GM21786 (cell line): ENCODE data around the gene SLC22A15.
"Not testable (repeated sequence)": the region's sequence is repeated elsewhere in the genome, so short reads cannot be mapped to it uniquely, and the experiment has no call there.

Source experiments
- ATAC-seq: cut with Tn5 transposase; IDR thresholded peaks from one replicate; pipeline ENCODE4 v1.9.1; 2021; ENCODE audit not compliant: unreplicated experiment

Gene SLC22A15

DNA sequence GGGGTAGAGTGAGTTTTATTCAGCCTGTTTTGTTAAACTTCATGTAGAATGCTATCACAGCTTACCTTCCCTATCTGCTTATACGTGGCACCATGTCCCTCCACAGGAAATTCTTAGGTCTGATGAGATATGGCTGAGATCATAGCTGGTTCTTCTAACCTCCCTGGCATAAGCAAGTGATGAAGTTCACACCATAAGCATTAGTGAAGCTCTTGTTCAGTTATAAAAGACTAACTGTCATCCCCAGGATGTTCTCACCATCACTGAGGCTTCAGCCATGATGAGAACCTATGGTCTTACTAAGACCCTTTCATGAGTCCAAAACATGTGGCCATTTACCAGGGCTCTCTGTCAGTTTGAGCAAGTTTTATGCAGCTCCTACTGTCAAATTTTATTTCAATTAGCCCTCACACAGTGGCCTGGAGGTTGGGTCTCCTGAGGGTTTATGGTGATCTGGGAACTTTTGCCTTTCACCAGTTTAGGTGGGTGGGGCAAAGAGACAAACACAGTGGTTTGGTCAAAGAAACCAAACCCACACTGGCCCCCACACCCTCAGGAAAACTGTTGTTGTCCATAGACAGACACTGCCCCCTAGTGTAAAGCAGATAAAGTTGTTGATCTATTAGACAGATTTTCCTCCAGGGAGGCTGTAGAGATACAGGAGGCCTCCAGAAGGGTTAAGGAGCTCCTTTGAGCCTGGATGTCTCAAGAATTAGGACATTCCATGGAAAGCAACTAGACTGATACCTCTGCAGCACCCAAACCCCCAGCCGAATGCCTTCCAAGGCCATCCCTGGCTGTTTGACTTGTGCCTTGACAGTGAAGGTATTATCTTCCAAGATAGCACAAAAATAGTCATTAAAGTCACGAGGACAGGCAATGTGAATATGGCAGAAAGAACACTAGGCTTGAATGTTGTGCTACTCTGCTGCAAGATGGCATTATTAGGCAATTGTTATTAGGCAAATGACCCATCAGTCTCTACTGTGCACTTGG is 5.0 kb downstream of the SLC22A15 start:
- no peak for ATAC-seq

DNA sequence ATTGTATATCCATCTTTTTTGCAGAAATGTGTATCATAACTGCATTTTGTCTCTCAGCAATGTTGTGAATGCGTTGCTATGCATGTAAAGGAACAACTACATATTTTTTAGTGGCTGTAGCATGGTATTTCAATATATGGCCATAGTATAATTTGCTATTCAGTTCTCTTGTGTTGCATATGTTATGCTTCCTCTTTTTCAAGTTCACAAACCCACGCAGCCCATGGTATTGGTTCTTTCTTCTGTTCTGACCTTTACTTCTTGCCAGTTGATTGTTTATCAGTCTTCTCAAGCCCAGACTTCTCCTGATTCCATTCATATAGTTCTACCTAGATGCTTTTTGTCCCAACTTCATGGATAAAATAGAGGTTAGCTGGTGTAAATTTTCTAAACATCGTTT is 6.1 kb downstream of the SLC22A15 start:
- ATAC-seq = no peak

- ATAC-seq = no peak
Measured at GRCh38 chr1:115983584-115983983, 7.3 kb downstream of the SLC22A15 start.

DNA sequence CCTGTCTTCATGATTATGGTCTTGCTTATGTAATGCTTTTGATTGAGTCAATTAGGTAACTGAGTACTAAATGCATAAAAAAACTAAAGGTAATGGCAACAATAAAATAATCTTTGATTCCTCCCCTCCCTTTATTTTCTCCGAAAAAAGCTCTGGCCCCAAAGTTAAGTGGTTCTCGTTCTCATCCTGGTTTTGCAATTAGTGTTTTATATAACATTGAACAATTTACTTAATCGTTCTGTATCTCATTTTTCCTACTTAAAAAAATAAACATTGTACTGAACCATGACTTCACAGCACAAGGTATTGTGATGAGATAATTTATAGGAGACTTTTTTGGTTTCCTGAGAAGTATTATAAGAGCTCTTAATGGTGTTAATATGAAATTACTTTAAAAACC is 11.3 kb downstream of the SLC22A15 start:
- ATAC-seq = no peak

GRCh38 chr1:115988953-115989352 is 12.6 kb downstream of the SLC22A15 start:
- no peak for ATAC-seq

- ATAC-seq = no peak
Measured at GRCh38 chr1:115989699-115990098, 13.4 kb downstream of the SLC22A15 start.

DNA sequence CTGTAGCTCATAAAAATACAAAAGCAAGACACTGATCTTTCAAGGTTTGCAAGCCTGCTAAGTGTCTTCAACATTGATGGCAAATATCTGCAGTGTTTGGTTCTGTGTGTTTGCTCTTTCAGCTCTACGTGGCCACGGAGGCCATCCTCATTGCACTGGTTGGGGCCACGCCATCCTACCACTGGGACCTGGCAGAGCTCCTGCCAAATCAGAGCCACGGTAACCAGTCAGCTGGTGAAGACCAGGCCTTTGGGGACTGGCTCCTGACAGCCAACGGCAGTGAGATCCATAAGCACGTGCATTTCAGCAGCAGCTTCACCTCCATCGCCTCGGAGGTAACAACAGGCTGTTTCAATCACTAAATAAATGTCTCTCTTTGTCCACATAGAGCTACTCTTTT is 15.6 kb downstream of the SLC22A15 start:
- ATAC-seq = no peak

DNA sequence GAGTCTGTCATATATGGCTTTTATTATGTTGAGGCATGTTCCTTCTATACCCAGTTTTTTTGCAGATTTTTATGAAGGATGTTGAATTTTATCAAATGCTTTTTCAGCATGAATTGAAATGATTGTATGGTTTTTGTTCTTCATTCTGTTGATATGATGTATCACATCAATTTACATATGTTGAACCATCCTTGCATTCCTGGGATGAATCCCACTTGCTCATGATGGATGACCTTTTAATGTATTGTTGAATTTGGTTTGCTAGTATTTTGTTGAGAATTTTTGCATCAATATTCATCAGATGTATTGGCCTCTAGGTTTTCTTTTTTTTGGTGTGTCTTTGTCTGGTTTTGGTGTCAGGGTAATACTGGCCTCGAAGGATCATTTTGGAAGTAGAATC is 21.6 kb downstream of the SLC22A15 start:
- not testable (repeated sequence) for ATAC-seq

- ATAC-seq = no peak
Measured at GRCh38 chr1:116001739-116002487, 25.6 kb downstream of the SLC22A15 start.

DNA sequence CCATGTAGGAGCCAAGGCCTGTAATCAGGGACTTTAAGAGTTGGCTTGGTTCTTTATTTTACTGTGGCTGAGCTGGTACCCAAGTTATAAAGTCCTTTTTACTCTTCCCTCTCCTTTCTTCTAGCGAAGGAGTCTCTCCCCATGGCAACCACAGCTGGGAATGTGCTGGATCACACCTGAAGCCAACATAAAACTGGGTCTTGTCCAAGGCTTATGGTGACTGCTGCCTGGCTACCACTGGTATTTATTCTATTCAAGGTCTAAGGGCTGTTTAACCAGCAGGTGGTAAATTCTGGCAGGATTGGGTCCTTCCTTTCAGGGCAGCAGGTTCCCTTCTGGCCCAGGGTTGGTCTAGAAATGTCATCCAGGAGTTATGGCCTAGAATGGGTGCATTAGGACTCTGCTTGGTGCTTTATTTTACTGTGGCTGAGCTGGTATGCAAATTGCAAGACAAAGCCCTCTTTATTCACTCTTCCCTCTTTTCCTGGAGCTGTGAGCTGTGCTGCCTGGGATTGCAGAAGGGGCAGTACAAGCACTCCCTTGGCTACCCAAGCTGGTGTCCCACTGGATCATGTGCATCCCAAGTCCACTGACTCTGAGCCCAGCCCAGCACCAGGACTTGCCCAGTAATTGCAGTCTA is 26.6 kb downstream of the SLC22A15 start:
- no peak for ATAC-seq

DNA sequence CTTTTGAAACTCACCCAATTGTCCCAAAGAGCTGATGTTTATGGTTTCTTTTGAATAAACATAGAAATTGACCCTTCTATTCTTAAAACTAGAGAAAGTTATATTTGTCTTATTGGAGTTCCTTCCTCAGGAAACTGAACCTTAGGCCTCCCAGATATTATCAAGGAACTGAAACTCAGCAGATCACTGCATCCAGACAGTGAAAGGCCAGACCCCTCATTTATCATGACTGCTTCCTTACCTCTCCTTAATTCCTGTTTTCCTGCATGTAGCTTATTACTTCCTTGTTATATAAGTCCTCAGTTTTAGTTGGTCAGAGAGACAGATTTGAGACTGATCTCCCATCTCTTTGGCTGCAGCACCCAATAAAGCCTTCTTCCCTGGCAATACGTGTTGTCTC is 27.5 kb downstream of the SLC22A15 start:
- ATAC-seq = no peak

DNA sequence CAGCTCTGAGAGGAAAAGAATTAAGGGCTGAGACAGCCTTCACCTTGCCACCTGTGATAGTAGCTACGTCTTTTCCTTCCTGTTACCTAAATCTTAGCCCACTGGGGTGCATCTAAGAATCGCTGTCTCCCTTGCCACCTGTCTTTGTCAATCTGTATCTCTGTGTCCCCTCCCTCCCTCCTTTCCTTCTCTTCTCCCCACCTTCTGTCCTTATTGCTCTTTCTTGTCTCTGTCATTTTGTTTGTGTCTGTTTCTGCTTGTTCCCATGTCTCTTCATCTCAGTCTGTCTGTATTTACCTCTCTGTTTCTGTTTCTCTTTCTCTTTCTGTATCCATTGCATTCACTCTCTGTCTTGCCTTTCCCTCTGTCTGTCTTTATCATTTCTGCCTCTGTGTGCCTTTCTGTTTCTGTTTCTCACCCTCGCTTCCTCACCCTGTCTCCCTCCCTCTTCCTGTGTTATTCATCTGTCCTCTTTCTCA is 30.2 kb downstream of the SLC22A15 start:
- peak; percentile 90 for ATAC-seq

DNA sequence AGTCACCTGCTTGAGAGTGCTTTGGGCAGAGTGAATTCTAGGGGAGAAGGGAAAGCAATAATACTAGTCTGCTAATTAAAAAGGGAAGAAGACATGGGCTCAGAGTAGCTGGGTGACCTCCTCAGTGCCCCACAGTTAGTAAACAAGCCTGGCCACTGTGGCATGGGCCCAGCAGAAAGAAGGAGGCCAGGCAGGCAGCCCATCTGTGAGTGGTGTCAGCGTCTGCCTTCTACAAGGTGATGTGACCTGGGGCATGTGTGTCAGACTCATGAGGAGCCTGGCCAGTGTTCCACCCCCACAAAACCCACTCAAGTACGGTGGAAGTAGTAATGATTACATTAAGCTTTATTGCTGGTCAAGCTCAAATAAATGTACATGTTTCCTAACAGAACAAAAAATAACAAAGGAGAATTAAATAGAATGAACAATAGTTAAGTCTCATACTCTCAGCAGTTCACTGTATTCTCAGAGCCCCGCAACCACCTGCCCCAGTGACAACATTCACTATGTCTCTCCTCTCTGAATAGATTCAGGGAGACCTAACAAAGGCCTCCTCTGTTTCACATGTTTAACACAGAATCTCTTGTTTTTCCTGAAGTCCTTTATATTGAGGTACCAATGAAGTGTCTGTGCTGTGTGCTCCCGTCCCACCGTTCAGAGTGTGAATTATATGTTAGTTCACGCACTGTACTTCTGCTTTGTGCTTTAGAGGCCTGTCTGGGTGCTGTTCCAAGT is 32.5 kb downstream of the SLC22A15 start:
- ATAC-seq = no peak

- no peak for ATAC-seq
Measured at GRCh38 chr1:116012716-116013115, 36.4 kb downstream of the SLC22A15 start.

GRCh38 chr1:116015679-116016078 is 39.4 kb downstream of the SLC22A15 start:
- no peak for ATAC-seq

- no peak for ATAC-seq
Measured at GRCh38 chr1:116018007-116018406, 41.7 kb downstream of the SLC22A15 start.

DNA sequence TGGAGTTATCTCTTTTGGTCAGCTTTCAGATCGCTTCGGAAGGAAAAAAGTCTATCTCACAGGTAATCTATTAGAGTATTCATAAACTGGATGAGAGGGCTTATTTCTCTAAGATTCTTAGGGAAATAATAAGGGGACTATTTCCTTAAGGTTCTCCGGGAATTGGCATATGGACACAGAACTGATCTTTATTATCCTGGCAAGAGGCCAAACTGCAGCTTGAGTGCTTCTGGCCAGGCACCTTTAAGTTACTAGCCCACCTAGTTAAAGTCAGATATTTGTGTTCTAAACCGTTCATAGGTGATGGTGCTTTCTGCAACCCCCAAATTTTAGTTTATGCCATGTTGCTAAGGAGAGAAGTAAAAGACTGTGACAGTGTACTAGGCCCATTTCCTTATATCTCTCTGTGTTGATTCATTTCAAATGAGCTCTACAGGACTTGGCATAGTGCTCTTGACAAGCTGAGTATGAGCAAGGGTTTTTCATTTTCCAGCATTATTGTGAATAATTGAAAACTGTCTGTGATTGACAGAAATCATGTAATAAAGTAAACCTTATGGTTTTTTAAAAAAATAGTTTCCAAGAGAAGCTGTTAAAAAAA is 43.4 kb downstream of the SLC22A15 start:
- no peak for ATAC-seq

DNA sequence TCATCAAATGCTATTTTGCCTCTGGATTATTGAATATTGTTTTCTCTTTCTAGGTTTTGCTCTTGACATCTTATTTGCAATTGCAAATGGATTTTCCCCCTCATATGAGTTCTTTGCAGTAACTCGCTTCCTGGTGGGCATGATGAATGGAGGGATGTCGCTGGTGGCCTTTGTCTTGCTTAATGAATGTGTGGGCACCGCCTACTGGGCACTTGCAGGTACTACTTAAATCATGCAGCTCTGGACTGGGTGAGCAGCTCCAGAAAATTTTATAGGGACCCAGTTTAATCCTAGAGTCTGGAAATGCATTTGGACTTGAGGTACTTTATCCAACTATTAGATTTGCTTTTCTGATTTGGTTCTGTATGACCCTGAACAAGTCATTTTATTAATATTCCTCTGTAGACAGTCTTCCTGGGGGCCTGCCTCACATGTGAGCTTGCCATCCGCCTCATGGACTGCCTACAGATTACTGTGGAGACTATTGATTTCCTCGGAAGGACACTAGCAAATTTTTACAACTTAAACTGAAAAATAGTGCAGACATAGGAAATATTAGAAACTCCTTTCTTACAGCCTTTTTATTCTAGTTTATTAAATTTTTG is 44.5 kb downstream of the SLC22A15 start:
- ATAC-seq = peak; percentile 83

GRCh38 chr1:116024626-116025025 is 48.3 kb downstream of the SLC22A15 start:
- no peak for ATAC-seq

GRCh38 chr1:116026631-116027030 is 50.3 kb downstream of the SLC22A15 start:
- no peak for ATAC-seq
